GM12878 (cell line): ENCODE measurements around the gene CACNA1G. TPM values are rescaled to one million over a fixed set of nuclear protein-coding genes. Genes with fewer than 3 reads are reported as not detected.

Experiments
- ATAC-seq: fragments of 200-7000 bp; cut with Tn5 transposase; 3 replicates; pipeline ENCODE4 v1.9.1; 2020; ENCODE audit warnings: mild to moderate bottlenecking, moderate library complexity
- BruUV-seq: library from RNA; stranded (reverse); fragments of 400-500 nt; replicated peaks from 2 replicates; lab custom pipeline; 2021; lab: Mats Ljungman, UMichigan
- CTCF ChIA-PET: fragments of 300-600 bp; sonication (Branson Sonifier 250); formaldehyde crosslinking; extraction: SDS; loops from one replicate; lab custom pipeline; 2021; ENCODE audit warnings: inconsistent platforms; lab: Yijun Ruan, JAX
- POLR2A ChIA-PET: fragments of 350-600 bp; formaldehyde crosslinking; extraction: SDS; loops from one replicate; lab custom pipeline; 2021; ENCODE audit warnings: inconsistent platforms; lab: Charles Lee
- RAD21 ChIA-PET: fragments of 300-600 bp; sonication (Branson Sonifier 250); formaldehyde crosslinking; loops from one replicate; lab custom pipeline; 2023; ENCODE audit warnings: antibody characterized with exemption; ENCODE audit not compliant: unreplicated experiment; lab: Charles Lee
- SMC1A ChIA-PET: fragments of 300-600 bp; sonication (Branson Sonifier 250); formaldehyde crosslinking; loops from one replicate; lab custom pipeline; 2023; ENCODE audit not compliant: unreplicated experiment, uncharacterized antibody; lab: Charles Lee
- DNase-seq: peaks from one replicate; pipeline ENCODE4 v3.0.0-alpha.2; 2011; ENCODE audit warnings: low read depth, low spot score
- FAIRE-seq: peaks from 3 replicates; lab custom pipeline; 2011; peaks lifted over from hg19 to GRCh38; lab: Jason Lieb, UNC
- H2AFZ ChIP-seq: 2 replicates; pipeline ENCODE4 v1.6.0; 2011; ENCODE audit warnings: low read depth, low read length, control low read depth; ENCODE audit not compliant: control insufficient read depth
- H3K27ac ChIP-seq: 2 replicates; pipeline ENCODE4 v1.5.1; 2011; ENCODE audit warnings: control low read depth; ENCODE audit not compliant: control insufficient read depth, insufficient read depth
- H3K27me3 ChIP-seq, 2 experiments: replicated peaks in 1 of 2; 2 replicates each; pipeline versions ENCODE4 v1.6.0 to v1.6.1; 2011; ENCODE audit warnings: low read length in 1 of 2; ENCODE audit not compliant: control insufficient read depth in 2 of 2, insufficient read depth in 2 of 2
- H3K36me3 ChIP-seq, 2 experiments: 2 replicates each; pipeline ENCODE4 v1.5.1; 2011; ENCODE audit warnings: low read length in 1 of 2; ENCODE audit not compliant: control insufficient read depth in 2 of 2, insufficient read depth in 2 of 2
- H3K4me1 ChIP-seq: 2 replicates; pipeline ENCODE4 v1.6.1; 2011; ENCODE audit warnings: mild to moderate bottlenecking, low read length, moderate library complexity, mixed read lengths; ENCODE audit not compliant: control insufficient read depth, insufficient read depth
- H3K4me2 ChIP-seq: 2 replicates; pipeline ENCODE4 v1.6.0; 2011; ENCODE audit warnings: control low read depth; ENCODE audit not compliant: control insufficient read depth, insufficient read depth
- H3K4me3 ChIP-seq: fragments of 200-600 bp; sonication (generic); 2 replicates; pipeline ENCODE4 v1.5.1; 2016
- H3K79me2 ChIP-seq: 2 replicates; pipeline ENCODE4 v1.6.0; 2011; ENCODE audit warnings: low read length; ENCODE audit not compliant: control insufficient read depth, insufficient read depth
- H3K9ac ChIP-seq: 2 replicates; pipeline ENCODE4 v1.8.0; 2011; ENCODE audit warnings: low read length, control low read depth, mixed read lengths; ENCODE audit not compliant: control insufficient read depth, insufficient read depth
- H3K9me3 ChIP-seq: replicated peaks from 3 replicates; pipeline ENCODE4 v1.5.1; 2011; ENCODE audit warnings: mild to moderate bottlenecking, low read length; ENCODE audit not compliant: control insufficient read depth, insufficient read depth
- H4K20me1 ChIP-seq: 2 replicates; pipeline ENCODE4 v1.6.0; 2011; ENCODE audit not compliant: control insufficient read depth, insufficient read depth
- BACH1 ChIP-seq: fragments of 450-650 bp; IDR thresholded peaks from 2 replicates; pipeline ENCODE4 v1.6.1; 2017; ENCODE audit warnings: mild to moderate bottlenecking, borderline replicate concordance
- EZH2 ChIP-seq: IDR thresholded peaks from 2 replicates; pipeline ENCODE4 v1.6.1; 2012; ENCODE audit warnings: low read depth, mild to moderate bottlenecking, control low read depth, inconsistent platforms, low read length, borderline replicate concordance; ENCODE audit not compliant: control insufficient read depth
- KAT2A ChIP-seq: conservative IDR thresholded peaks from 2 replicates; pipeline ENCODE4 v1.6.1; 2011; ENCODE audit warnings: low read depth, low read length; ENCODE audit not compliant: control insufficient read depth
- KLF5 ChIP-seq: fragments of 450-650 bp; IDR thresholded peaks from 2 replicates; pipeline ENCODE4 v1.6.1; 2014; ENCODE audit warnings: mild to moderate bottlenecking; ENCODE audit not compliant: partially characterized antibody
- NR2C1 ChIP-seq: fragments of 450-650 bp; IDR thresholded peaks from 2 replicates; pipeline ENCODE4 v1.6.1; 2017; ENCODE audit warnings: antibody characterized with exemption, mild to moderate bottlenecking, moderate library complexity
- SMAD1 ChIP-seq: fragments of 450-650 bp; IDR thresholded peaks from 2 replicates; pipeline ENCODE4 v1.6.1; 2018; ENCODE audit warnings: mild to moderate bottlenecking, low read depth; ENCODE audit not compliant: partially characterized antibody
- SP1 ChIP-seq: IDR thresholded peaks from one replicate; pipeline ENCODE4 v1.6.1; 2011; ENCODE audit warnings: low read depth, low read length
- WGBS: methylation state at CpG from one replicate; pipeline ENCODE4 v1.1.6; 2016; ENCODE audit warnings: low lambda C conversion rate; ENCODE audit not compliant: insufficient replicate concordance, insufficient coverage; ENCODE audit errors: missing lambda C conversion rate; 5-methylcytosine and 5-hydroxymethylcytosine counted together
- in situ Hi-C: fragments of 300-500 bp; cut with MboI; formaldehyde crosslinking; loops from 9 replicates; pipeline ENCODE4 v1.14.3; 2018; ENCODE audit warnings: mixed read lengths
- intact Hi-C: fragments of 100-400 bp; cut with micrococcal nuclease; formaldehyde crosslinking; loops from one replicate; pipeline ENCODE4 v1.14.2; 2022; ENCODE audit not compliant: unreplicated experiment
- polyA plus RNA-seq, 11 experiments: library from polyadenylated mRNA; depleted of rRNA in 4 of 11; unstranded in 6 of 11; stranded (reverse) in 5 of 11; fragments of >200 nt; fragmentation: Nextera tagmentation in 4 of 11; fragmentation: Illumina TruSeq in 1 of 11; extraction: Ambion mirVana in 4 of 11; extraction: Trizol in 1 of 11; gene quantifications; 1 replicate in 1 of 11; 2 replicates in 10 of 11; pipeline versions ENCODE4 v1.2.1 to v1.2.3, GENCODE V29; 2011 to 2016; ENCODE audit warnings: inconsistent platforms in 2 of 11, missing spikeins in 2 of 11, low read depth in 1 of 11
- total RNA-seq, 4 experiments: library from RNA; depleted of rRNA in 3 of 4; stranded (reverse); fragments of >200 nt in 3 of 4; fragmentation: Illumina TruSeq in 1 of 4; extraction: Trizol in 1 of 4; gene quantifications; 2 replicates each; pipeline versions ENCODE4 v1.2.1 to v1.2.3, GENCODE V29; 2013 to 2021
- TF ChIP-seq, protein P1 (sequence below): fragments of 450-650 bp; formaldehyde crosslinking; IDR thresholded peaks from 2 replicates; pipeline ENCODE4 v1.4.0; 2020; ENCODE audit warnings: mild to moderate bottlenecking, moderate library complexity
- TF ChIP-seq, protein P2 (sequence below): fragments of 450-650 bp; IDR thresholded peaks from 2 replicates; pipeline ENCODE4 v1.6.1; 2016; ENCODE audit warnings: mild to moderate bottlenecking, moderate library complexity, borderline replicate concordance

Gene CACNA1G
- total and polyA plus RNA-seq, 10 of the 15 experiments (the other 5 are each of a cell fraction or from before 2014, with no cell fraction given): 0.03 to 0.15 TPM; not detected in 8

DNA sequence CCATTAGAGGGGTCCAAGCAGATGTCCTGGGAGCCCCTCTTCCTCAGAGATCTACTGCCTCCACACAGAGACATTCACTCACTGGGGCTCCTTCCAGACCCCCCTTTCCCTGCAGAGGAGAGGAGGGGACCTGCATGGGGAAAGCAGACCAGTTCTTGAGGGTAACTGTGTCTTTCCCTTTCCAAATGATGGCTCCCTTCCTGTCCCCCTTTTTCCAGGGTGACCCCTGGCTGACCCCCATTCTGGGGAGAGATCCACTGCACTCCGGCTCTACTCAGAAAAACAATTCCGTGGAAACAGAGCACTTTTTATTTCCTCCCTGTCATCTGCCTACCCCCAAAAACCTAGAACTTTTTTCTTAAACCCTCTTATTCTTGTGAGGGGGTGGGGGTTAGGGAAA, 6.4 kb downstream of the CACNA1G start:
- no TSS peak for BruUV-seq
- Histone ChIP-seq H2AFZ (no peak overlapping the region), H3K4me3 (no peak overlapping the region), H3K27me3 (peaks cover 9 to 11% of the 10 kb centered on the region in 2 experiments), H3K9ac (no peak overlapping the region), H4K20me1 (no peaks in the 10 kb centered on the region), H3K27ac (no peak overlapping the region), H3K4me1 (no peaks in the 10 kb centered on the region), H3K36me3 (no peaks in the 10 kb centered on the region), H3K4me2 (no peak overlapping the region), H3K79me2 (no peaks in the 10 kb centered on the region), H3K9me3 (no peaks in the 10 kb centered on the region)
- DNase-seq: no peak
- in situ Hi-C loops: no loop called here
- TF ChIP-seq SP1 (no peak), EZH2 (no peak)
- ChIA-PET CTCF (no interaction called here), SMC1A (interaction anchor here (0.7 kb wide), 1 partner anchor 1465 kb away, joined by 4 read pairs; no protein-coding TSS in a partner anchor), POLR2A (interaction anchor here (0.6 to 0.7 kb wide), 2 partner anchors 25 to 26 kb away, joined by 3 to 4 read pairs; no protein-coding TSS in a partner anchor), RAD21 (no interaction called here)
- ATAC-seq: no peak
- WGBS: 53% methylated on average over 2 of the region's 2 CpGs
- FAIRE-seq: no peak
- intact Hi-C loops: no loop called here

DNA sequence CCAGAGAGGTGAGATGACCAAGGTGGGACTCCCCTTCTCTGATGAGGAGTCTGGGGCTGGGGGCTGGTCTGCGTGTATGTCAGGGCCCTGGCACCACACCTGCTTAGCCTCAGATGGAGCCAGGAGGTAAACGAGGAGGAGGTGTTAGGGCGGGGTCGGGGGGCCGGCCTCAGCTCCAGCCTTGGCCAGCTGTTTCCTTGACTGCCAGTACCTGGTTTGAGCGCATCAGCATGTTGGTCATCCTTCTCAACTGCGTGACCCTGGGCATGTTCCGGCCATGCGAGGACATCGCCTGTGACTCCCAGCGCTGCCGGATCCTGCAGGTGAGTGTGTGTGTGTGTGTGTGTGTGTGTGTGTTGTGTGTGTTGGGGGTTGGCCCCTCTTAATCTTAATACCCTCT, 8.1 kb downstream of the CACNA1G start:
- H3K9ac ChIP-seq: no peak overlapping the region
- ChIA-PET POLR2A (no interaction called here), RAD21 (no interaction called here), SMC1A (no interaction called here), CTCF (interaction anchor here (1.0 kb wide), 1 partner anchor 8 kb away, joined by 4 read pairs; no protein-coding TSS in a partner anchor)
- intact Hi-C loops (no loop called here), in situ Hi-C loops (no loop called here)
- WGBS: 70% methylated on average over 12 of the region's 12 CpGs
- no peak for FAIRE-seq
- H3K4me2 ChIP-seq: no peak overlapping the region
- no peaks in the 10 kb centered on the region for H3K36me3 ChIP-seq
- H3K4me1 ChIP-seq: no peaks in the 10 kb centered on the region
- no peak; the same call in 2 of the 3 replicates for ATAC-seq
- DNase-seq: no peak
- H4K20me1 ChIP-seq: no peaks in the 10 kb centered on the region
- H3K79me2 ChIP-seq: no peaks in the 10 kb centered on the region
- no peaks in the 10 kb centered on the region; a peak in 3 of 4 replicates for H3K27me3 ChIP-seq
- no peak overlapping the region for H3K4me3 ChIP-seq
- no peak overlapping the region for H3K27ac ChIP-seq
- H3K9me3 ChIP-seq: no peaks in the 10 kb centered on the region
- BruUV-seq: no TSS peak
- H2AFZ ChIP-seq: no peak overlapping the region
- no peak for TF ChIP-seq SMAD1
- TF ChIP-seq NR2C1: no peak
- TF ChIP-seq, protein P1, sequence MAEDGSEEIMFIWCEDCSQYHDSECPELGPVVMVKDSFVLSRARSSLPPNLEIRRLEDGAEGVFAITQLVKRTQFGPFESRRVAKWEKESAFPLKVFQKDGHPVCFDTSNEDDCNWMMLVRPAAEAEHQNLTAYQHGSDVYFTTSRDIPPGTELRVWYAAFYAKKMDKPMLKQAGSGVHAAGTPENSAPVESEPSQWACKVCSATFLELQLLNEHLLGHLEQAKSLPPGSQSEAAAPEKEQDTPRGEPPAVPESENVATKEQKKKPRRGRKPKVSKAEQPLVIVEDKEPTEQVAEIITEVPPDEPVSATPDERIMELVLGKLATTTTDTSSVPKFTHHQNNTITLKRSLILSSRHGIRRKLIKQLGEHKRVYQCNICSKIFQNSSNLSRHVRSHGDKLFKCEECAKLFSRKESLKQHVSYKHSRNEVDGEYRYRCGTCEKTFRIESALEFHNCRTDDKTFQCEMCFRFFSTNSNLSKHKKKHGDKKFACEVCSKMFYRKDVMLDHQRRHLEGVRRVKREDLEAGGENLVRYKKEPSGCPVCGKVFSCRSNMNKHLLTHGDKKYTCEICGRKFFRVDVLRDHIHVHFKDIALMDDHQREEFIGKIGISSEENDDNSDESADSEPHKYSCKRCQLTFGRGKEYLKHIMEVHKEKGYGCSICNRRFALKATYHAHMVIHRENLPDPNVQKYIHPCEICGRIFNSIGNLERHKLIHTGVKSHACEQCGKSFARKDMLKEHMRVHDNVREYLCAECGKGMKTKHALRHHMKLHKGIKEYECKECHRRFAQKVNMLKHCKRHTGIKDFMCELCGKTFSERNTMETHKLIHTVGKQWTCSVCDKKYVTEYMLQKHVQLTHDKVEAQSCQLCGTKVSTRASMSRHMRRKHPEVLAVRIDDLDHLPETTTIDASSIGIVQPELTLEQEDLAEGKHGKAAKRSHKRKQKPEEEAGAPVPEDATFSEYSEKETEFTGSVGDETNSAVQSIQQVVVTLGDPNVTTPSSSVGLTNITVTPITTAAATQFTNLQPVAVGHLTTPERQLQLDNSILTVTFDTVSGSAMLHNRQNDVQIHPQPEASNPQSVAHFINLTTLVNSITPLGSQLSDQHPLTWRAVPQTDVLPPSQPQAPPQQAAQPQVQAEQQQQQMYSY (CRISPR knock-in tag): no peak
- no peak for TF ChIP-seq KAT2A
- TF ChIP-seq BACH1: no peak
- no peak for TF ChIP-seq KLF5
- TF ChIP-seq, protein P2, sequence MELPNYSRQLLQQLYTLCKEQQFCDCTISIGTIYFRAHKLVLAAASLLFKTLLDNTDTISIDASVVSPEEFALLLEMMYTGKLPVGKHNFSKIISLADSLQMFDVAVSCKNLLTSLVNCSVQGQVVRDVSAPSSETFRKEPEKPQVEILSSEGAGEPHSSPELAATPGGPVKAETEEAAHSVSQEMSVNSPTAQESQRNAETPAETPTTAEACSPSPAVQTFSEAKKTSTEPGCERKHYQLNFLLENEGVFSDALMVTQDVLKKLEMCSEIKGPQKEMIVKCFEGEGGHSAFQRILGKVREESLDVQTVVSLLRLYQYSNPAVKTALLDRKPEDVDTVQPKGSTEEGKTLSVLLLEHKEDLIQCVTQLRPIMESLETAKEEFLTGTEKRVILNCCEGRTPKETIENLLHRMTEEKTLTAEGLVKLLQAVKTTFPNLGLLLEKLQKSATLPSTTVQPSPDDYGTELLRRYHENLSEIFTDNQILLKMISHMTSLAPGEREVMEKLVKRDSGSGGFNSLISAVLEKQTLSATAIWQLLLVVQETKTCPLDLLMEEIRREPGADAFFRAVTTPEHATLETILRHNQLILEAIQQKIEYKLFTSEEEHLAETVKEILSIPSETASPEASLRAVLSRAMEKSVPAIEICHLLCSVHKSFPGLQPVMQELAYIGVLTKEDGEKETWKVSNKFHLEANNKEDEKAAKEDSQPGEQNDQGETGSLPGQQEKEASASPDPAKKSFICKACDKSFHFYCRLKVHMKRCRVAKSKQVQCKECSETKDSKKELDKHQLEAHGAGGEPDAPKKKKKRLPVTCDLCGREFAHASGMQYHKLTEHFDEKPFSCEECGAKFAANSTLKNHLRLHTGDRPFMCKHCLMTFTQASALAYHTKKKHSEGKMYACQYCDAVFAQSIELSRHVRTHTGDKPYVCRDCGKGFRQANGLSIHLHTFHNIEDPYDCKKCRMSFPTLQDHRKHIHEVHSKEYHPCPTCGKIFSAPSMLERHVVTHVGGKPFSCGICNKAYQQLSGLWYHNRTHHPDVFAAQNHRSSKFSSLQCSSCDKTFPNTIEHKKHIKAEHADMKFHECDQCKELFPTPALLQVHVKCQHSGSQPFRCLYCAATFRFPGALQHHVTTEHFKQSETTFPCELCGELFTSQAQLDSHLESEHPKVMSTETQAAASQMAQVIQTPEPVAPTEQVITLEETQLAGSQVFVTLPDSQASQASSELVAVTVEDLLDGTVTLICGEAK: no peak
